Kidney epithelial cell (primary cell): ENCODE measurements around the gene SETDB1. TPM values are rescaled to one million over a fixed set of nuclear protein-coding genes. Genes with fewer than 3 reads are reported as not detected.

Source experiments
- DNase-seq: peaks from one replicate; pipeline ENCODE4 v3.0.0-alpha.2; 2010; ENCODE audit warnings: low read depth
- H3K27me3 ChIP-seq: 2 replicates; pipeline ENCODE4 v1.6.0; 2011; ENCODE audit warnings: low read length; ENCODE audit not compliant: control insufficient read depth, insufficient read depth
- H3K36me3 ChIP-seq: 2 replicates; pipeline ENCODE4 v1.5.1; 2011; ENCODE audit warnings: low read length; ENCODE audit not compliant: control insufficient read depth, insufficient read depth
- H3K4me3 ChIP-seq: 2 replicates; pipeline ENCODE4 v1.5.1; 2011; ENCODE audit warnings: low read depth, mild to moderate bottlenecking, control low read depth, low read length
- CTCF ChIP-seq: IDR thresholded peaks from 2 replicates; pipeline ENCODE4 v1.5.1; 2011; ENCODE audit warnings: mild to moderate bottlenecking, moderate library complexity, low read length, control low read depth, inconsistent platforms; ENCODE audit not compliant: insufficient read depth, poor library complexity, severe bottlenecking
- total RNA-seq: library from RNA; depleted of rRNA; stranded (reverse); fragments of >200 nt; gene quantifications from 2 replicates; pipeline ENCODE4 v1.2.3, GENCODE V29; 2015

The SETDB1 gene
- total RNA-seq, 1 donor from 2014 or later = 25.5 TPM

DNA sequence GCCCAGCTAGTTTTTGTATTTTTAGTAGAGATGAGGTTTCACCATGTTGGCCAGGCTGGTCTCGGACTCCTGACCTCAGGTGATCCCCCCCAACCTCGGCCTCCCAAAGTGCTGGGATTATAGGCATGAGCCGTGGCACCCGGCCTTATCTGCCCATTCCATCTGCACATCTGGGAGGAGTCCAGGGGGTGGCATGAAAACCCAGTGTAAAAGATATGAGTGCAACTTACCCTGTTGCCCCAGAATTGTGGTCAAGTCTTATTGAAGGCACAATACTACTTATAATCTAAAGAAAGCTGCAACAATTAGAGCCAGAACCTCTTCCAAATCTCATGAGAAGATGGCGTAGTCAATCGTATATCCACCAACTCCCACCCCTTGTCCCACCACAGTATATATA is 20.9 kb upstream of the SETDB1 start:
- no peak for TF ChIP-seq CTCF
- Histone ChIP-seq H3K4me3 (no peak overlapping the region), H3K36me3 (no peaks in the 10 kb centered on the region), H3K27me3 (no peaks in the 10 kb centered on the region)
- no peak for DNase-seq

DNA sequence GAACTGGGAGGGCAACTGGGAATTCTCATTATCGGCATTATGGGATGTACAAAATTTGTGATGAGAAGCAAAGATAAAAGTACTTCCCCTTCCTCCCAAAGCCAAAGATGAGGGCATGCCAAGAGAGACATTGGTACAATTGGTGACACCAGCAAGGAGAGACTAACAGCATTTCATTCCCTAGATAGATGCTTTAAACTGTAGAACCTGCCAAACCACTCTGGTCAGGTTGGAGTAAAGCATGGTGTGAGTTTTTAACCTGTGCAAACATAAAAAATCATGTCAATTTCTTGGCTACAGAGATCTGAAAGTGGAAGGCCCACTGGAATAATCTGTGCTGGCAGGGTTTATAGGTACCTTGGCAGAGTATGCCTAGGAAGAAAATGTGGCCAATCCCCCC is 19.8 kb upstream of the SETDB1 start:
- TF ChIP-seq CTCF = no peak

DNA sequence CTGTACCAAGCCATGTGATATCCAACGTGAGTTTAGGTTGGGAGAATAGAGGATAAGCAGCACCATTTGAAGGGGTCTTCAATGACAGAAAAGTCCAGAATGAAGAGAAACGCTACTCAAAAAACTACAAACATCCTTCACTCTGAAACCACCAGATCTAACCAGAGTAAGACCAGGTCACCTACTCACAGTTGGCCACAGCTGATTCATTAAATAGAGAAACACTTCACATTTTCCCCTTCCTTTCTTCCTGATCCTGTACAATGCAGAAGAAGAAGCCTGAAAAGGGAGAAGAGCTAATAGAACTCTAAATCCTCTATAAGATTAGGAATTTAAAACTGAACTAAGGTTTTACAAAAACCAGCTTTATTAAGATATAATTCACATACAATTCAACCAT is 19.4 kb upstream of the SETDB1 start:
- Histone ChIP-seq H3K4me3 (no peak overlapping the region), H3K27me3 (no peaks in the 10 kb centered on the region), H3K36me3 (no peaks in the 10 kb centered on the region)
- no peak for TF ChIP-seq CTCF
- DNase-seq = no peak

More for the DNA sequence above, 19.8 kb upstream of the SETDB1 start:
- DNase-seq = no peak
- Histone ChIP-seq H3K4me3 (no peak overlapping the region), H3K36me3 (no peaks in the 10 kb centered on the region), H3K27me3 (no peaks in the 10 kb centered on the region)

- no peak for DNase-seq
Observed at GRCh38 chr1:150909585-150910180, 16.5 kb upstream of the SETDB1 start.

GRCh38 chr1:150912623-150913022 is 13.5 kb upstream of the SETDB1 start:
- H3K4me3 ChIP-seq = no peak overlapping the region

More at GRCh38 chr1:150909585-150910180, 16.5 kb upstream of the SETDB1 start:
- TF ChIP-seq CTCF = no peak
- Histone ChIP-seq H3K4me3 (no peak overlapping the region), H3K36me3 (no peaks in the 10 kb centered on the region), H3K27me3 (no peaks in the 10 kb centered on the region)

More at GRCh38 chr1:150912623-150913022, 13.5 kb upstream of the SETDB1 start:
- Histone ChIP-seq H3K36me3 (no peaks in the 10 kb centered on the region), H3K27me3 (no peaks in the 10 kb centered on the region)
- no peak for TF ChIP-seq CTCF
- no peak for DNase-seq
